ENCODE measurements around the gene NXN. TPM values are rescaled to one million over a fixed set of nuclear protein-coding genes. Genes with fewer than 3 reads are reported as not detected.

NXN gene
- total RNA-seq, 4 donors from 2014 or later: 18.9 to 47.2 (median 33.4) TPM

GRCh38 chr17:888998-889441 lies 90.6 kb downstream of the NXN start:
- H3K27me3 ChIP-seq: no peaks in the 10 kb centered on the region
- no peak overlapping the region for H3K4me3 ChIP-seq
- peaks cover 12% of the 10 kb centered on the region for H3K4me1 ChIP-seq
- 84% methylated on average over 11 of the region's 12 CpGs for WGBS
- no peak overlapping the region for H3K27ac ChIP-seq
- DNase-seq (ENCODE audit: low spot score in 2 of 2): no peak
- TF ChIP-seq CTCF (IDR thresholded peaks at IDR 0.05): no peak
- no peak for TF ChIP-seq EP300 (IDR thresholded peaks at IDR 0.05)
- no peak for TF ChIP-seq POLR2AphosphoS5 (IDR thresholded peaks at IDR 0.05)
- TF ChIP-seq POLR2A (IDR thresholded peaks at IDR 0.05): no peak
- no peaks in the 10 kb centered on the region for H3K9me3 ChIP-seq
- H3K36me3 ChIP-seq: no peaks in the 10 kb centered on the region

GRCh38 chr17:887551-888209 lies 91.9 kb downstream of the NXN start:
- WGBS: 63% methylated on average over 21 of the region's 21 CpGs
- H3K4me3 ChIP-seq: no peak overlapping the region
- DNase-seq (ENCODE audit: low spot score in 2 of 2): no peak
- no peak overlapping the region for H3K27ac ChIP-seq
- TF ChIP-seq POLR2A (IDR thresholded peaks at IDR 0.05): no peak
- H3K9me3 ChIP-seq: no peaks in the 10 kb centered on the region
- no peaks in the 10 kb centered on the region for H3K27me3 ChIP-seq
- peaks cover 24% of the 10 kb centered on the region for H3K4me1 ChIP-seq
- H3K36me3 ChIP-seq: no peaks in the 10 kb centered on the region

GRCh38 chr17:885971-886571 lies 93.5 kb downstream of the NXN start:
- no peaks in the 10 kb centered on the region for H3K36me3 ChIP-seq
- H3K9me3 ChIP-seq: no peaks in the 10 kb centered on the region
- H3K4me3 ChIP-seq: no peak overlapping the region
- no peaks in the 10 kb centered on the region for H3K27me3 ChIP-seq
- peaks cover 40% of the 10 kb centered on the region for H3K4me1 ChIP-seq
- 47% methylated on average over 18 of the region's 18 CpGs for whole genome bisulfite sequencing
- TF ChIP-seq POLR2AphosphoS5 (IDR thresholded peaks at IDR 0.05): peak in 1 of 3 donors; percentile 31
- TF ChIP-seq CTCF (IDR thresholded peaks at IDR 0.05): no peak
- peak; percentile 79 to 89 for DNase-seq (ENCODE audit: low spot score in 2 of 2)
- H3K27ac ChIP-seq: peak overlapping the region; percentile 59

GRCh38 chr17:883586-883962 lies 96.0 kb downstream of the NXN start:
- no peaks in the 10 kb centered on the region for H3K36me3 ChIP-seq
- H3K4me3 ChIP-seq: no peak overlapping the region
- TF ChIP-seq EP300 (IDR thresholded peaks at IDR 0.05) (no peak), CTCF (IDR thresholded peaks at IDR 0.05) (no peak), POLR2AphosphoS5 (IDR thresholded peaks at IDR 0.05) (no peak), POLR2A (IDR thresholded peaks at IDR 0.05) (no peak)
- H3K27ac ChIP-seq: no peak overlapping the region
- DNase-seq (ENCODE audit: low spot score in 2 of 2): no peak
- no peaks in the 10 kb centered on the region for H3K9me3 ChIP-seq
- H3K4me1 ChIP-seq: peaks cover 64% of the 10 kb centered on the region
- WGBS: 75% methylated on average over 12 of the region's 12 CpGs
- H3K27me3 ChIP-seq: no peaks in the 10 kb centered on the region

GRCh38 chr17:882827-883585 lies 96.6 kb downstream of the NXN start:
- Histone ChIP-seq H3K4me1 (peaks cover 64% of the 10 kb centered on the region), H3K36me3 (no peaks in the 10 kb centered on the region), H3K27me3 (no peaks in the 10 kb centered on the region), H3K4me3 (no peak overlapping the region), H3K27ac (peak overlapping the region; percentile 82), H3K9me3 (no peaks in the 10 kb centered on the region)
- peak in 1 of 2 donors; percentile 74 for DNase-seq (ENCODE audit: low spot score in 2 of 2)
- no peak for TF ChIP-seq CTCF (IDR thresholded peaks at IDR 0.05)
- 42% methylated on average over 13 of the region's 14 CpGs for WGBS
